Keratinocyte (primary cell): ENCODE measurements around the gene RCBTB2.

Experiments
- EZH2 ChIP-seq: IDR thresholded peaks from one replicate; pipeline ENCODE4 v1.6.1; 2012; ENCODE audit warnings: inconsistent platforms, mild to moderate bottlenecking, low read length, moderate library complexity
- TF ChIP-seq, protein P1 (sequence below), 3 experiments: IDR thresholded peaks in 1 of 3; conservative IDR thresholded peaks in 1 of 3; optimal IDR thresholded peaks in 1 of 3; 2 replicates in 2 of 3; 3 replicates in 1 of 3; pipeline versions ENCODE3 to v1.5.1; 2011; ENCODE audit warnings: low read length in 3 of 3, mild to moderate bottlenecking in 3 of 3, moderate library complexity in 2 of 3, control low read depth in 1 of 3, inconsistent platforms in 1 of 3; ENCODE audit not compliant: insufficient read depth in 2 of 3; ENCODE audit errors: extremely low read depth in 1 of 3

DNA sequence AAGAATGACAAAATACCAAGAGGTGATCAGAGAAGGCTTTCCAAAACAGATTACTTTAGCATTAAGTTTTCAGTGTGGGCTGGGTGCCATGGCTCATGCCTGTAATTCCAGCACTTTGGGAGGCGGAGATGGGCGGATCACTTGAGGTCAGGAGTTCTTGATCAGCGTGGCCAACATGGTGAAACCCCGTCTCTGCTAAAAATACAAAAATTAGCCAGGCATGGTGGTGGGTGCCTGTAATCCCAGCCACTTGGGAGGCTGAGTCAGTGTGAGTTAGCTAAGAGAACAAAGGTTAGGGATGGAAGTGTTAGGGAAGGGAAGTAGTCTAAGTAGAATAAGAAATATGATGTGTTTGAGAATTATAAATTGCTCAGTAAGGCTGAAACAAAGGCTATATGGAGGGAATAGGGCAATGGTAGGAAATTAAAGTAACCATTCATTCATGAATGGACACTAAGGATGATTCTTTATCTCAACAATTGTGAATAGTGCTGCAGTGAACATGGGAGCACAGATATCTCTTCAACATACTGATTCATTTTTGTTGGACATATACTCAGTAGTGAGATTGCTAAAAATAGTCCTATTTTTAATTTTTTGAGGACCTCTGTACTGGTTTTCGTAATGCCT lies 3.9 kb upstream of the RCBTB2 start:
- TF ChIP-seq, protein P1, sequence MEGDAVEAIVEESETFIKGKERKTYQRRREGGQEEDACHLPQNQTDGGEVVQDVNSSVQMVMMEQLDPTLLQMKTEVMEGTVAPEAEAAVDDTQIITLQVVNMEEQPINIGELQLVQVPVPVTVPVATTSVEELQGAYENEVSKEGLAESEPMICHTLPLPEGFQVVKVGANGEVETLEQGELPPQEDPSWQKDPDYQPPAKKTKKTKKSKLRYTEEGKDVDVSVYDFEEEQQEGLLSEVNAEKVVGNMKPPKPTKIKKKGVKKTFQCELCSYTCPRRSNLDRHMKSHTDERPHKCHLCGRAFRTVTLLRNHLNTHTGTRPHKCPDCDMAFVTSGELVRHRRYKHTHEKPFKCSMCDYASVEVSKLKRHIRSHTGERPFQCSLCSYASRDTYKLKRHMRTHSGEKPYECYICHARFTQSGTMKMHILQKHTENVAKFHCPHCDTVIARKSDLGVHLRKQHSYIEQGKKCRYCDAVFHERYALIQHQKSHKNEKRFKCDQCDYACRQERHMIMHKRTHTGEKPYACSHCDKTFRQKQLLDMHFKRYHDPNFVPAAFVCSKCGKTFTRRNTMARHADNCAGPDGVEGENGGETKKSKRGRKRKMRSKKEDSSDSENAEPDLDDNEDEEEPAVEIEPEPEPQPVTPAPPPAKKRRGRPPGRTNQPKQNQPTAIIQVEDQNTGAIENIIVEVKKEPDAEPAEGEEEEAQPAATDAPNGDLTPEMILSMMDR (optimal IDR thresholded peaks at IDR 0.05 in 1 of 3, IDR thresholded peaks at IDR 0.05 in 1 of 3, conservative IDR thresholded peaks at IDR 0.05 in 1 of 3; ENCODE audit: extremely low read depth in 1 of 3, insufficient read depth in 2 of 3, low read length in 3 of 3) = no peak
- no peak for TF ChIP-seq EZH2
